ENCODE measurements around the gene ATP2A2. TPM values are rescaled to one million over a fixed set of nuclear protein-coding genes. Genes with fewer than 3 reads are reported as not detected.

Gene ATP2A2
- total RNA-seq, 1 donor = 139 TPM

DNA sequence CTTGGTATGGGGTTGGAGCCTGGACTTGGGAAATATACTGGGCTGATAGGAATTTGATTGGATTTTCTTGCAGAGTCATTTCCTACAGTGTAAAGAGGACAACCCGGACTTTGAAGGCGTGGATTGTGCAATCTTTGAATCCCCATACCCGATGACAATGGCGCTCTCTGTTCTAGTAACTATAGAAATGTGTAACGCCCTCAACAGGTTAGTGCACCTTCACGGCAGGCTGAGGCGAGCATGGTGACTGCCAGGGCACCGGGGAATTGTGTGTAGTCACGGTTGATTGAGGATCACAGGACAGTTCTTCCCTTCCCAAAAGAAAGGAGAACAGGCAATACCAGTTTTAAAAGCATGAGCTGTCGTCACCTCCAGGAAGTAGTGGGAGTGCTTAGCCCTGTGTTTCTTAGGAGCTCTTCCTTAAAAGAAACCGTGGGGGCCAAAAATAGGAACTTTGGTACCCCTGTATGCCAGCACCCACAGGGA is 64.2 kb downstream of the ATP2A2 start:
- H3K4me3 ChIP-seq (ENCODE audit: low read depth, low read length) = no peak overlapping the region
- DNase-seq (ENCODE audit: low read depth) = no peak
- TF ChIP-seq, protein P1, sequence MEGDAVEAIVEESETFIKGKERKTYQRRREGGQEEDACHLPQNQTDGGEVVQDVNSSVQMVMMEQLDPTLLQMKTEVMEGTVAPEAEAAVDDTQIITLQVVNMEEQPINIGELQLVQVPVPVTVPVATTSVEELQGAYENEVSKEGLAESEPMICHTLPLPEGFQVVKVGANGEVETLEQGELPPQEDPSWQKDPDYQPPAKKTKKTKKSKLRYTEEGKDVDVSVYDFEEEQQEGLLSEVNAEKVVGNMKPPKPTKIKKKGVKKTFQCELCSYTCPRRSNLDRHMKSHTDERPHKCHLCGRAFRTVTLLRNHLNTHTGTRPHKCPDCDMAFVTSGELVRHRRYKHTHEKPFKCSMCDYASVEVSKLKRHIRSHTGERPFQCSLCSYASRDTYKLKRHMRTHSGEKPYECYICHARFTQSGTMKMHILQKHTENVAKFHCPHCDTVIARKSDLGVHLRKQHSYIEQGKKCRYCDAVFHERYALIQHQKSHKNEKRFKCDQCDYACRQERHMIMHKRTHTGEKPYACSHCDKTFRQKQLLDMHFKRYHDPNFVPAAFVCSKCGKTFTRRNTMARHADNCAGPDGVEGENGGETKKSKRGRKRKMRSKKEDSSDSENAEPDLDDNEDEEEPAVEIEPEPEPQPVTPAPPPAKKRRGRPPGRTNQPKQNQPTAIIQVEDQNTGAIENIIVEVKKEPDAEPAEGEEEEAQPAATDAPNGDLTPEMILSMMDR (IDR thresholded peaks at IDR 0.05; ENCODE audit: insufficient read depth, low read length) = no peak

DNA sequence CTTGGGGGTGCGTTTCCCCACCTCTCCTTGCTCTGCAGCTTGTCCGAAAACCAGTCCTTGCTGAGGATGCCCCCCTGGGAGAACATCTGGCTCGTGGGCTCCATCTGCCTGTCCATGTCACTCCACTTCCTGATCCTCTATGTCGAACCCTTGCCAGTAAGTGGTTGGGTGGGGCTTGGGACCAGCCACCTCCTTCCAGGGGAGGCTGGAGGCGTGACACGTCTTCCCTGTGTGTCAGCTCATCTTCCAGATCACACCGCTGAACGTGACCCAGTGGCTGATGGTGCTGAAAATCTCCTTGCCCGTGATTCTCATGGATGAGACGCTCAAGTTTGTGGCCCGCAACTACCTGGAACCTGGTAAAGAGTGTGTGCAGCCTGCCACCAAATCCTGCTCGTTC is 64.9 kb downstream of the ATP2A2 start:
- DNase-seq (ENCODE audit: low read depth) = no peak
- TF ChIP-seq, protein P1 (IDR thresholded peaks at IDR 0.05; ENCODE audit: insufficient read depth, low read length) = no peak
- no peak overlapping the region for H3K4me3 ChIP-seq (ENCODE audit: low read depth, low read length)

DNA sequence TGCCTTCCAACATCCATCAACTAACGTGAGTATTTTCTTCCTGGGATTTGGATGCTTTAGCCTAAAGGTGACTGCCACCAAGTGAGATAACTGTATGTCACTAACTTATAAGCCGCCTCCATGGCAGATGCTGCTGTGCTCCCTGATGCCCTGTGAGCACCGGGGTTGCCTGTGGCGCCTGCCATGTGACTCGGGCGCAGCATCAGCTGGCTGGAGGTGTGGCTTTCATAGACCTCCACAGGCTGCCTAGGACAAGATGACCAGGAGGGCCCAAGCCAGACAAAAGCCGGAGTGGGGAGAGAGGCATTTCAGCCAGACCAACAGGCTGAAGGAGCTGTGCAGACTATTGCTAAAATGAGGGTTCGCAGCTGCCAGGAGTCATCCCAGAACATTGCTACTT is 66.7 kb downstream of the ATP2A2 start:
- TF ChIP-seq, protein P1 (IDR thresholded peaks at IDR 0.05; ENCODE audit: insufficient read depth, low read length) = no peak
- DNase-seq (ENCODE audit: low read depth) = no peak
- no peak overlapping the region for H3K4me3 ChIP-seq (ENCODE audit: low read depth, low read length)

DNA sequence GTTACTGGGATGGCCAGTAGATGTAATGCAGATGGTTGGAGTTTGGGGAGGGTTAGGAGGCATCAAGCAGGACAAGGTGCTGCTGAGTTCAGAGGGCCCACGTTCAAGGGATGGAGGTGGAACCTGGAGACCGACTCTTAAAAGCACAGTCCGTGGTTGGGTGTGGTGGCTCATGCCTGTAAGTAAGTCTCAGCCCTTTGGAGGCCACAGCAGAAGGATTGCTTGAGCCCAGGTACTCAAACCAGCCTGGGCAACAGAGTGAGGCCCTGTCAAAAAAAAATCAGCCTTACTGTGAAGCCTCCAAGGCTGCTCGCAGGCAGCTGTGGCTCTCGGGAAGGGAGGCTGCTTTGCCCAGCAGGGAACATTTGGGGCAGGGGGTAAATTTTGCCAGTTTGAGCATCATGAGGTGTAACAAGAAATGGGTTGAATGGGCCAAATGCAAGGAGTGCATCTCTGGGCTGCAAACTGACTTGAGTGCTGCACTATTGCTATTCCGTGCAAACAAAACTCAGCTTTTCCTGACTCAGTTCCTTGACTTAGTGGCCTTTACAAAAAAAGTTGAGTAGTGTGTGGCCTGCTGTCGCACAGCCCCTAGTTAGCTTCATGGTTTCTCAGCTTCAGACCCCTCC is 67.5 kb downstream of the ATP2A2 start:
- TF ChIP-seq, protein P1 (IDR thresholded peaks at IDR 0.05; ENCODE audit: insufficient read depth, low read length) = no peak
- H3K4me3 ChIP-seq (ENCODE audit: low read depth, low read length) = no peak overlapping the region
- DNase-seq (ENCODE audit: low read depth) = no peak

DNA sequence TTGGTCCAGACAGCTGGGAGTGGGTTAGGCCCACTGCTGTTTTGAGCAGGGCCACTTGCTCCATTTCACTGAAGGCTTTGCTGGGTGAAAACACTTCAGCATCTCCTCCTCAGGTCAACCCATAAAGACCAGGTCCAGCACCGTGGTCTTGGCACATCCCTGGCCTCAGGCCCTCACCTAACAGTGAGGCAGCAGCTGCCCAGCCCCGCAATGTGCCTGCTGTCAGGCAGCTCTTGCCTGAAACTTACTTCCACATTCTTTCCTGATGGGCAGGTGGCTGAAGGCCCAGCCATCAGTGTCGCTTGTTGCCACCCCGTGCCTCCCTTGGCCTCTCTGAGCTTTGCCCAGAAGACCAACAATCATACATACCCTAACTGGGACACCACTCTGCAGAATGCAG is 68.0 kb downstream of the ATP2A2 start:
- TF ChIP-seq, protein P1 (IDR thresholded peaks at IDR 0.05; ENCODE audit: insufficient read depth, low read length) = no peak
- no peak for DNase-seq (ENCODE audit: low read depth)
- H3K4me3 ChIP-seq (ENCODE audit: low read depth, low read length) = no peak overlapping the region

DNA sequence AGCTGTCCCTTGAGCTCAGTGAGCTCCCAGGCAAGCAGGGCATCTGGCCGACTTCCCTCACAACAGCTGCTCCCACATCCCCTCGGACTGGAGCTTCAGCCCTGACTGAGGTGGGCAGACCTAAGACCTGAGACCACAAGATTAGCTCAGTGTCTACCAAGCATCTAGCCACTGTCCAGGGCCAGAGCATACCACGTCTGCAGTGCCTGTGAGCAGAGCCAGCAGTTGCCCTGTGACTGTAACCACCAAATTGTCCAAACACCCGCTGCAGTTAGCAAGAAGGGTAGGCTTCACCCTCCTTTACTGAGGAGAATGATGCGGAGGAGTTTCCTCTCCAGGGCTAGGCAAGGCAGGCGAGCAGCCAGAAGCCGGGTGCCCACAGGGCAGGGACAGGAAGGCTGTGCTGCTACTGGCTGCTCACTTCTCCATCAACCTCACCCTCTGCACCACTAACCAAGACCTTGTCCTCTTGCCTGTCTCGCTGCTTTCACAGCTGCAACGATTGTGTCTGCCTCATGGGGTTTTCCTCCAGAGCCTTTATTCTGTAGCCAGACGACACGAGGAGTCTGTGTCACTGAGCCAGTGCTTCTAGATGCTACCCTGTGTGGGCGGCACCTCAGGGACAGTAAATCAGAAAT is 68.6 kb downstream of the ATP2A2 start:
- no peak for DNase-seq (ENCODE audit: low read depth)
- TF ChIP-seq, protein P1 (IDR thresholded peaks at IDR 0.05; ENCODE audit: insufficient read depth, low read length) = no peak
- H3K4me3 ChIP-seq (ENCODE audit: low read depth, low read length) = no peak overlapping the region
